B cell (primary cell): ENCODE results near the gene PLCL1. TPM values are rescaled to one million over a fixed set of nuclear protein-coding genes. Genes with fewer than 3 reads are reported as not detected.

ENCODE experiments used
- ATAC-seq: fragments of 200-7000 bp; cut with Tn5 transposase; one replicate; pipeline ENCODE4 v1.10.0; 2021; ENCODE audit warnings: low read depth, mild to moderate bottlenecking, moderate number of reproducible peaks, moderate library complexity
- CTCF ChIA-PET: fragments of 350-600 bp; sonication (Branson Sonifier 250); formaldehyde crosslinking; loops from one replicate; lab custom pipeline; 2021; ENCODE audit warnings: antibody characterized with exemption, inconsistent platforms; lab: Charles Lee
- POLR2A ChIA-PET: fragments of 350-600 bp; sonication (Branson Sonifier 250); formaldehyde crosslinking; loops from one replicate; lab custom pipeline; 2021; ENCODE audit warnings: antibody characterized with exemption; lab: Charles Lee
- DNase-seq: peaks from one replicate; pipeline ENCODE4 v3.0.0; 2013
- H2AFZ ChIP-seq: 2 replicates; pipeline ENCODE4 v1.6.1; 2012; ENCODE audit warnings: mild to moderate bottlenecking, low read depth, low read length; ENCODE audit not compliant: insufficient read depth, poor library complexity, severe bottlenecking
- H3K27ac ChIP-seq, 2 donors: 1 replicate in 1 of 2; 2 replicates in 1 of 2; pipeline ENCODE4 v1.5.1; 2012 to 2013; ENCODE audit warnings: low read length in 2 of 2, mild to moderate bottlenecking in 2 of 2, moderate library complexity in 1 of 2
- H3K27me3 ChIP-seq, 4 experiments: fragments of 200-600 bp in 1 of 4; sonication (generic) in 1 of 4; replicated peaks in 1 of 4; 1 replicate in 2 of 4; 2 replicates in 2 of 4; pipeline versions ENCODE4 v1.6.1 to v1.7.0; 2013 to 2016; ENCODE audit warnings: low read length in 3 of 4, mild to moderate bottlenecking in 2 of 4, mixed read lengths in 1 of 4, moderate library complexity in 1 of 4; ENCODE audit not compliant: insufficient read depth in 4 of 4, control insufficient read depth in 3 of 4; ENCODE audit errors: control extremely low read depth in 1 of 4
- H3K36me3 ChIP-seq, 2 experiments: replicated peaks in 1 of 2; 1 replicate in 1 of 2; 2 replicates in 1 of 2; pipeline versions ENCODE4 v1.6.1 to v1.7.1; 2013; ENCODE audit warnings: low read length in 1 of 2; ENCODE audit not compliant: insufficient read depth in 2 of 2, control insufficient read depth in 1 of 2; ENCODE audit errors: control extremely low read depth in 1 of 2, extremely low read depth in 1 of 2
- H3K4me1 ChIP-seq, 2 donors: fragments of 200-600 bp in 1 of 2; sonication (generic) in 1 of 2; 1 replicate in 1 of 2; 2 replicates in 1 of 2; pipeline versions ENCODE4 v1.5.1 to v1.6.1; 2013 to 2017; ENCODE audit warnings: low read length in 2 of 2; ENCODE audit not compliant: control insufficient read depth in 2 of 2, insufficient read depth in 2 of 2
- H3K4me2 ChIP-seq: replicated peaks from 2 replicates; pipeline ENCODE3; 2012; ENCODE audit warnings: mild to moderate bottlenecking, low read depth, low read length; ENCODE audit not compliant: poor library complexity, severe bottlenecking
- H3K4me3 ChIP-seq, 5 experiments: fragments of 200-600 bp in 1 of 5; sonication (generic) in 1 of 5; 1 replicate in 3 of 5; 2 replicates in 2 of 5; pipeline versions ENCODE4 v1.5.1 to v1.7.0; 2011 to 2016; ENCODE audit warnings: low read length in 4 of 5, mild to moderate bottlenecking in 4 of 5, low read depth in 2 of 5, control low read depth in 1 of 5, moderate library complexity in 1 of 5; ENCODE audit not compliant: insufficient read depth in 1 of 5; ENCODE audit errors: control extremely low read depth in 1 of 5, extremely low read depth in 1 of 5
- H3K79me2 ChIP-seq: fragments of 200-600 bp; sonication (generic); one replicate; pipeline ENCODE4 v1.6.0; 2016; ENCODE audit warnings: low read length; ENCODE audit not compliant: control insufficient read depth, insufficient read depth
- H3K9ac ChIP-seq: fragments of 200-600 bp; sonication (generic); 2 replicates; pipeline ENCODE4 v1.6.1; 2017; ENCODE audit warnings: mild to moderate bottlenecking, low read length, moderate library complexity
- H3K9me3 ChIP-seq, 3 donors: one replicate each; pipeline versions ENCODE4 v1.6.1 to v1.7.1; 2013; ENCODE audit warnings: low read length in 2 of 3; ENCODE audit not compliant: control insufficient read depth in 2 of 3, insufficient read depth in 1 of 3; ENCODE audit errors: control extremely low read depth in 1 of 3
- H4K20me1 ChIP-seq: 2 replicates; pipeline ENCODE4 v1.6.0; 2012; ENCODE audit warnings: mild to moderate bottlenecking, low read length; ENCODE audit not compliant: insufficient read depth, control insufficient read depth, poor library complexity, severe bottlenecking
- H3K27ac Mint-ChIP-seq: one replicate; pipeline ENCODE4 v1.8.0; 2021; ENCODE audit warnings: mixed read lengths
- H3K27me3 Mint-ChIP-seq: one replicate; pipeline ENCODE4 v1.8.0; 2021; ENCODE audit warnings: mixed read lengths
- H3K4me1 Mint-ChIP-seq: one replicate; pipeline ENCODE4 v1.8.0; 2021; ENCODE audit warnings: mixed read lengths
- H3K4me3 Mint-ChIP-seq: one replicate; pipeline ENCODE4 v1.8.0; 2021; ENCODE audit warnings: mixed read lengths
- H3K9me3 Mint-ChIP-seq: one replicate; pipeline ENCODE4 v1.8.0; 2022; ENCODE audit warnings: mixed read lengths; ENCODE audit not compliant: insufficient read depth
- CTCF ChIP-seq: fragments of 200-600 bp; IDR thresholded peaks from one replicate; pipeline ENCODE4 v1.8.0; 2022; ENCODE audit warnings: antibody characterized with exemption, mild to moderate bottlenecking
- EZH2 ChIP-seq: IDR thresholded peaks from 2 replicates; pipeline ENCODE4 v1.6.1; 2012; ENCODE audit warnings: borderline replicate concordance, low read depth, mild to moderate bottlenecking, moderate library complexity, low read length; ENCODE audit not compliant: insufficient read depth, poor library complexity, severe bottlenecking
- WGBS: methylation state at CpG from one replicate; pipeline ENCODE4 v1.1.5; 2013; ENCODE audit warnings: missing lambda C conversion rate; ENCODE audit not compliant: insufficient coverage; 5-methylcytosine and 5-hydroxymethylcytosine counted together
- intact Hi-C: fragments of 100-400 bp; cut with micrococcal nuclease; formaldehyde crosslinking; loops from one replicate; pipeline ENCODE4 v1.10.0; 2022
- polyA plus RNA-seq: library from polyadenylated mRNA; depleted of rRNA; stranded (reverse); fragments of >200 nt; gene quantifications from 2 replicates; pipeline ENCODE4 v1.2.3, GENCODE V29; 2012
- total RNA-seq, 2 donors: library from RNA; stranded (reverse); fragments of 120-200 nt in 1 of 2; gene quantifications; 1 replicate in 1 of 2; 2 replicates in 1 of 2; pipeline versions ENCODE4 v1.2.3 to v1.2.4, GENCODE V29; 2013 to 2022

The PLCL1 gene
- total and polyA plus RNA-seq, 2 donors (not counting 1 experiment from before 2014, with no cell fraction given) = 0.07 to 0.25 TPM

- Histone ChIP-seq H3K27me3 (no peaks in the 10 kb centered on the region), H3K9ac (no peak overlapping the region), H3K4me3 (no peak overlapping the region), H3K4me2 (no peak overlapping the region), H3K9me3 (no peaks in the 10 kb centered on the region), H3K4me1 (no peaks in the 10 kb centered on the region), H3K36me3 (no peaks in the 10 kb centered on the region), H3K27ac (no peak overlapping the region), H2AFZ (no peak overlapping the region), H4K20me1 (no peaks in the 10 kb centered on the region), H3K79me2 (no peaks in the 10 kb centered on the region)
- no peak for ATAC-seq
- 73% methylated on average over 3 of the region's 6 CpGs for WGBS
- DNase-seq = no peak
- Mint-ChIP-seq H3K27ac (no peak overlapping the region), H3K4me1 (no peaks in the 10 kb centered on the region), H3K9me3 (no peaks in the 10 kb centered on the region), H3K4me3 (no peak overlapping the region), H3K27me3 (peaks cover 9% of the 10 kb centered on the region)
- POLR2A ChIA-PET = no interaction called here
- no peak for TF ChIP-seq EZH2
- TF ChIP-seq CTCF = no peak
- intact Hi-C loops = no loop called here
- CTCF ChIA-PET = no interaction called here
Observed at GRCh38 chr2:198134293-198134955, 330.0 kb downstream of the PLCL1 start.

- intact Hi-C loops = no loop called here
- no peak overlapping the region for H3K27ac ChIP-seq
- H3K4me3 Mint-ChIP-seq = no peak overlapping the region
Observed at GRCh38 chr2:198135481-198135934, 331.1 kb downstream of the PLCL1 start.

More at GRCh38 chr2:198135481-198135934, 331.1 kb downstream of the PLCL1 start:
- Mint-ChIP-seq H3K27ac (no peak overlapping the region), H3K9me3 (no peaks in the 10 kb centered on the region), H3K4me1 (no peaks in the 10 kb centered on the region), H3K27me3 (peaks cover 8% of the 10 kb centered on the region)
- H3K4me3 ChIP-seq = no peak overlapping the region
- DNase-seq (no peak), ATAC-seq (no peak)
- no peak overlapping the region for H3K4me2 ChIP-seq
- H3K79me2 ChIP-seq = no peaks in the 10 kb centered on the region
- CTCF ChIA-PET = no interaction called here
- POLR2A ChIA-PET = no interaction called here
- H4K20me1 ChIP-seq = no peaks in the 10 kb centered on the region
- TF ChIP-seq CTCF (no peak), EZH2 (no peak)
- H3K27me3 ChIP-seq = no peaks in the 10 kb centered on the region
- no peaks in the 10 kb centered on the region for H3K9me3 ChIP-seq
- H3K4me1 ChIP-seq = no peaks in the 10 kb centered on the region
- no peaks in the 10 kb centered on the region for H3K36me3 ChIP-seq
- no peak overlapping the region for H3K9ac ChIP-seq
- no peak overlapping the region for H2AFZ ChIP-seq
- no CpG with 5 or more reads among the region's 2 CpGs for WGBS
